GM21360 (cell line): ENCODE results near the gene HPCAL4.

ENCODE experiments used
- ATAC-seq: cut with Tn5 transposase; IDR thresholded peaks from one replicate; pipeline ENCODE4 v1.9.1; 2021; ENCODE audit warnings: mild to moderate bottlenecking, moderate library complexity; ENCODE audit not compliant: unreplicated experiment

The HPCAL4 gene

DNA sequence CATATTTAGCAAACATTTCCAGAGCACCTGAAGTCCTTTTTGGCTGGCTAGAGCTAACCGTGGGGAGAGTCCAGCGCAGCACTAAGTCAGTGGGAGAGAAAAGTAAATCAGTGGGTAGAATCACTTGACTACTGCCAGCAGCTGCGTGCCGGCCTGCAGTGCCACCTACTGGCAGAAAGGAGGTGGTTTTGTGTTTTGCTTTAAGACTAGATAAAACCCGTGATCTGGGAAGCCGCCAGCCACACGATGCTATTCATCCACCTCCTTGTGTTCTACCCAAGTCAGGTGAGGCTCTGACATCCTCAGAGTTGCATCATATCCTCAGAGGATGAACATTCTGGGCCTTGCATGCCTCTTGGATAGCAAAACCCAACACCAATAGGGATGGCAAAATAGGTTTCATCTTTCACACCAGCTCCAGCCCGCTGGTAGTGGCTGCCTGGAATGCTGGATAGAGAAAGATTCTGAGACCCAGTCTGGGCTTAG is 37.6 kb downstream of the HPCAL4 start:
- no peak for ATAC-seq

- no peak for ATAC-seq
Measured at GRCh38 chr1:39652554-39652953, 38.7 kb downstream of the HPCAL4 start.

DNA sequence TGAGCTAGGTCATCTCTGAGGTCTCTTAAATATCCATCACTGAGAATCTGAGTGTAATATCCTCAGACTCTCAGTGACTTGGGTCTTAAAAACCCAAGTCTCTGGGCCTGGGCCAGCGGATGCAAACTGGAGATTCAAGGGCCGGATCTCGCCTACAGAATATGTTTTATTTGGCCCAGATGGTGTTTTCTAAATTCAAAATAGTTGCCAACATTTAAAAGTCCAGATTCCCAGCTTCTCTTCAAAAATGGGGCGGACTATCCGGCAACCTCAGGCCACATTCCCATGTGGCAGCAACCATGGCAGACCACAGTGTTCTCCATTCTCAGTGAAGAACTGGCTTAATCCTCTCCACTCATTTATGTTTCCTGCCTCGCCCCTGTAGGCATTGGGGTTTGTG is 39.1 kb downstream of the HPCAL4 start:
- no peak for ATAC-seq

DNA sequence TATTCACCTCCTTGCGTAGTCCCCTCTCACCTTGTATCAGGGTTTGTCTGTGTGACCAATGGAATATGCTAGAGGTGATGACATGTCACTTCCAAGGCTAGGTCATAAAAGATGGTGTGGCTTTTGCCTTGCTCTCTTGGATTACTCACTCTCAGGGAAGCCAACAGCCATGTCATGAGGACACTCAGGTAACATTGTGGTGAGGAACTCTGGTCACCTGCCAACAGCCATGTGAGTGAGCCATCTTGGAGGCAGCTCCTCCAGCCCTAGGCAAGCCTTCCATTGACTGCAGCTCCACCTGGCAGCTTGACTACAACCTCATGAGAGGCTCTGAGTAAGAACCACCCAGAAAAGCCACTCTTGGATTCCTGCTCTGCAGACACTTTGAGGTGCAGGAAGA is 40.8 kb downstream of the HPCAL4 start:
- no peak for ATAC-seq

DNA sequence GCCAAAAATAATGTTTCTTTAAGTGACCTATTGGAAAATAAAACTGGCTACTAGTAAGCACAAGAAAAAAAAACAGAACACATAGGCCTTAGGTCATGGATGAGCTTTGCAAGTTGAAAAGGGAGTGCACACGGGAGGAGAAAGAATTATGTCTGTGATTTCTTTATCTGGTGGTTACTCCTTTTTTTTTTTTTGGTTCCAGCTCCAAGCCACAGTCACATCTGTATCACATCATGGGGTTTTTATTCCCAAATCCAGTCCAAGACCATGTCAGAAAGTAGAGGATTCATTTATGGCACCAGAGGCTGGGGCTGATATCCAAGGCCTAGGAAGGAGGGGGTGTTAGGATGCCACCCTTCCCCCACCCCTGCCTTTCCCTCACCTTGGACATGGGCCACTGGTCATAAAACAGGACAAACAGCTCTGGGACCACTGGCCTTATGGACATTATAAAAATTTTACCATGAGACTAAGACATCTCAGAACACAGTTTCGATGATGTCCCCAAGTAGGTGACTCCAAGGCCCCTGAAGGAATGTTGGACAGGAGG is 41.5 kb downstream of the HPCAL4 start:
- ATAC-seq, result no peak

GRCh38 chr1:39648496-39648895 is 42.7 kb downstream of the HPCAL4 start:
- no peak for ATAC-seq

DNA sequence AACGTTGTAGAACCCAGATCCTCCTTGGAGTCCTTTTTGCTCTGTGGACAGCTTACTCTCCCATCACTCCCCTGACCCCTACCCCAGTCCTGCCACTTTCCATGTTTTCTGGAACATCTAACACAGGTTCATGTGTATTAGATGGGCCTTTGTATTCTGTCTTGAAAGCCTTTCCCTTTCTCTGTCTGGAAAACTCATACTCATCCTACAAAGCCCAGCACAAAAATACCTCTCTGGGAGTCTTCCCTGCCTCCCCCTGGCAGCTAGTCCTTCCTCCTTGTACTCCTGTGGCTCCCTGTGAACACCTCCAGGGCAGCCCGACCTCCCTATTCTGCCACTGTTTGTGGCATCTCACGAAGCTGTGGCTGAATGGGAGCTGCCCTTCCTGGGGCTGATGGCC is 44.0 kb downstream of the HPCAL4 start:
- no peak for ATAC-seq

DNA sequence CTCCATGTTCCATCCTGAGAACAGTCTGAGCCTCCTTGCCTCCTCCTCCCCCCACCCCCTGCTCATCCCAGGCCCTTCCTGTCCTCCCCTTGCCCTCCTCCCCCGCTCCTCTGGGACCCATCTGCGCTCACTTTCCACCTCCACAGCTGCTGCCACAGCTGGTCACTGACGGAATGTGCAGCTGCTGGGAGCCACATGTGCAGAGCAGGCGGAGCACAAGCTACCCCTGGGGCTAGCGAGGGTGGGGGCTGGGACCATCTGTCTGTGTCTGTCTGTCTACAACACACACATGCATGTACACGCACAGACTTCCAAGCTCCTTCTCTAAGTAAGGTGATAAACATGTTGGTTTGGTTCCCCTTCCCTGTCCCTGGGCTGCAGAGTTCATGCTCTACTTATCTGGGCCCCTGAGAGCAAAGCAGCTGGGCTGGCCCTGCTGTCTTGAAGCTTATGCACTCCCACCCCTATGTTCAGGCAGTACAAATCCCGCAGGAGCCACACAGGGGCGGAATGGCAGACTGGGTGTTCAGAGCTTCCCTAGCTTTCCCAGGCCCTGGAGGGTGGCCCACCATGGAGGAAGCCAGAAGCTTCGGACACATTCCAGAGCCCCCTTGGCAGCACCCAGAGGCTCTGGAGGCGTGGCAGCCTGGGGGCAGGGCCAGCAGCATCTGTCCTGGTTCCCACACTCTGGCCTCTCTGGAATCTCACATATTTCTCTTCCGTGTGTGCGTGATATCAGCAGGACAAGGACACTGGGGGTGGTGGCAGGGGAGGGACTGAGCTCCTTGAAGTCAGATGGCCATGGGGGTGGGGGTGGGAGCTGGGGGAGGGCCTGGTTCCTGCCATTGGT is 44.8 kb downstream of the HPCAL4 start:
- ATAC-seq, result no peak

DNA sequence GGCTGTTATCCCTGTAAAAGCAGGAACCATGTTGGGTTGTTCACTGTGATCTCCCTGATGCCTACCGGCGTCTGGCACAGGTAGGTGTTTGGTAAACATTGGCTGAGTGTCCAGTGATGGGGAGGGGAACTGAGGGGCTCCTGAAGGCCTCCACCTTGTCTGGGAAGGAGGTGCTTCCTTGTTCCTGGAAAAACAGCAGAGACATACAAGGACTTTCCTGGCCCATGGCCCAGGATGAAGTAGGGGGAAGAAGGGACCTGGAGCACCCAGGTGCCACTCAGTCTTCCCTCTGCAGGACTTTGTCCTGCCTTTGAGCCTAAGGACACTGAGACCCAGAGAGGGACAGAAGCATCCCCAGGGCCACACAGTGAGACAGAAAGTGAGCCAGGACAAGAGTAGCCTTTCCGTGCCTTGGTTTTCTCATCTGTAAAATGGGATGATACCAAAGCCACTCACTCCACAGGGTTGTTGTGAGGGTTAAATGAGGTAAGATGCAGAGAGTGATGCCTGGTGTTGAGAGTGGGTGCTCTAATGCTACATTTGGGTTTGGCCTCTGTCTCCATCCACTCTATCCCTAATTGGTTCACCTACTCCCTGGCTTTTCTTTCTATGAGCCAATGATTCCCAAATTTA is 45.7 kb downstream of the HPCAL4 start:
- ATAC-seq, result no peak

GRCh38 chr1:39643705-39644104 is 47.5 kb downstream of the HPCAL4 start:
- no peak for ATAC-seq

DNA sequence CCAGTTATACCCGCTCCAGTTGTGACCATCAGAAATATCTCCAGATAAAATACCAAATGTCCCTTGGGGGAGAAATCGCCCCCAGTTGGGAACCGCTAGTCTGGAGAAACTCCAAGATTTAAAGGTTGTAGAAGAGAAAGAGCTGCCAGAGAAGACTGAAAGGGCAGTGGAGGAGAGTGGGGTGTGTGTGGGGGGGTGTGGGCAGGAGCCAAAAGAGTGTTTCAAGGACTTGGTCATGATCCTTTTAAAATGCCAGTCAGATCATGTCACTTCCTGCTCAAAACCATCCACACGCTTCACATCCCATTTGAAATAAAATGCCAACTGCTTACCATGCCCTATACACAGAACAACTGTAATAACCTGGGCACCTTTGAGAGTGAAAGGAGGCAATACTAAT is 48.4 kb downstream of the HPCAL4 start:
- no peak for ATAC-seq

GRCh38 chr1:39640861-39641260 is 50.4 kb downstream of the HPCAL4 start:
- ATAC-seq, result no peak

- ATAC-seq, result no peak
Measured at GRCh38 chr1:39639305-39640130, 51.7 kb downstream of the HPCAL4 start, which contains the start of gene HEYL. TSS of gene HEYL (minus strand) at chr1:39639643. CDS start at chr1:39639625, 18 bp downstream.

DNA sequence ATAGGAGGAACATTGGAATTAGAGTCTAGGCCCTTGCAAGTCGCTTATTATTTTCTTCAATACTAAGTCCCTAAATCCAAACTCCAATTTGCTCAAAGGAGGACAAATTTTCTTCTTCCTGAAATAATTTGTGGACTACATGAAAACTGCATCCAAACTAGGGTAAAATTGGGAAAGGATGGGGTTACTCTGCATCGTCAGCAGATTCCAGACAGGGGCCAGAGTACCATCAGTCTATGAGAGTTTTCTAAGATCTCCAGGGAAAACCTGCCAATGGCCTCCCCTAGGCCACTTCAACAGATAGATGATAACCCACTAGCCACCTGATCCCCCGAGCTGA is 52.3 kb downstream of the HPCAL4 start:
- ATAC-seq, result no peak

DNA sequence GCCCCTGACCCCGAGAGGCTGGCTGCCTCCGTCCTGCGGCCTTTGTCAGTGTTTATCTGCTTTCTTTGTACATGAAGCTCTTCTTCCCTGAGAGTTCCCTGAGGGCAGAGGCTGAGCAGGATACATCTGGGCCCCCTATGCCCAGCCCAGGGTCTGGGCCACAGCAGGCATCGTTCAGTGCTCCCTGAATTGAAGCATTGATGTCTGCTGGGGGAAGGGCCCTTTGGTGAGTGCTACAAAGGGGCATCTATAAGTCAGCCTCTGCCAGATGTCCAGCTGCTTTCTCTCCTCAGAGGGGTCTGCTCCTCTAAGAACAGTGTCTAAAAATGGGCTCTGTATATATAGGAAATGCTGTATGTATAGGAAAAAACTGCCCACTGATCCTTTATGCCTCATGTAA is 53.9 kb downstream of the HPCAL4 start:
- no peak for ATAC-seq

GRCh38 chr1:39635871-39636210 is 55.4 kb downstream of the HPCAL4 start:
- no peak for ATAC-seq

DNA sequence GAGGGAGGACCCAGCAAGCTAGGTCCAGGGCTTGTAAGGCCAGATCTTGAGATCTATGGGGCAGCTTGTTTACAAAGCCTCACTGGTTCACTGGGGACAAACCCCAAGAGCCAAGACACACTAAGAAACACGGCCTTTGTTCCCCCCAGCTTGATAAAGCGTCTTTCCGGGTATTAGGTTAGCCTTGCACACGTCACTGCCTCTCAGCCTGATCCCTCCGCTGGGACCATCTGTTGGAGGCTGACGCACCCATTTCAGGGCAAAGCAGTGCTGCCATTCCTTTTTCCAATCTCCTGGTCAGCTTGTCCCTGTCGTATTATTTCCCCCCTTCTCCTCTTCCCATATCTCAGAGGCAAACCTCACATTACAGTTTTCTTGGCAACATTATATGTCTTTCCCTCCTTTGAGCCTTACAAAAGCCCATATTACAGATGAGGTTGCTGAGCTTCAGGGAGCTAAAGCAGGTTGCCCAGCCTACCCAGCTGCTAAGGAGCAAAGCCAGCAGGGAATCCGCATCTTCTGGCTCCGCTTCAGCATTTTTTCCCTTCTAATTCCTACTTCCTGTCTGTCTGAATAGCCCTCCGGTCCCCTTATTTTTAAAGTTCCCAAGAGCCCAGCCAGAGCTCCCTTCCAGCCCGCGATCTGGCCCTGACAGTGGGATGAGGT is 55.9 kb downstream of the HPCAL4 start:
- no peak for ATAC-seq

DNA sequence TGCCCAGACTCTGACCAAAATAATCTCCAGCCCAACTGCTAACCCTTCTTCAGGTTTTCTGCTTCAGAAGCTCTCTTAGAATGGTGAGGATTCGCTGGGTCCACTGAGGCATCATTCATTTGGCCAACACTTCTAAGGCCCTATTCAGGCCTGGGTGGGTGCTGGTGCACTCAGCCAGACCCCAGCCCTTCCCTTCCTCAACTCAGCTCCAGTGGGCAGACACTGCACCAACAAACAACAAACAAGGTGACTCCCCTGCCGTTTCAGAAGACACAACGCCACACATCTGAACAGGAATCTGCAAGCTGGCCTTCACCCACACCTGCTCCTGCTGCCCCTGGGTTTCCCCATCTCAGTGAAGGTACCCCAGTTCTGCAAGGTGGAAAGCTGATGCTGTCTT is 57.8 kb downstream of the HPCAL4 start:
- no peak for ATAC-seq

DNA sequence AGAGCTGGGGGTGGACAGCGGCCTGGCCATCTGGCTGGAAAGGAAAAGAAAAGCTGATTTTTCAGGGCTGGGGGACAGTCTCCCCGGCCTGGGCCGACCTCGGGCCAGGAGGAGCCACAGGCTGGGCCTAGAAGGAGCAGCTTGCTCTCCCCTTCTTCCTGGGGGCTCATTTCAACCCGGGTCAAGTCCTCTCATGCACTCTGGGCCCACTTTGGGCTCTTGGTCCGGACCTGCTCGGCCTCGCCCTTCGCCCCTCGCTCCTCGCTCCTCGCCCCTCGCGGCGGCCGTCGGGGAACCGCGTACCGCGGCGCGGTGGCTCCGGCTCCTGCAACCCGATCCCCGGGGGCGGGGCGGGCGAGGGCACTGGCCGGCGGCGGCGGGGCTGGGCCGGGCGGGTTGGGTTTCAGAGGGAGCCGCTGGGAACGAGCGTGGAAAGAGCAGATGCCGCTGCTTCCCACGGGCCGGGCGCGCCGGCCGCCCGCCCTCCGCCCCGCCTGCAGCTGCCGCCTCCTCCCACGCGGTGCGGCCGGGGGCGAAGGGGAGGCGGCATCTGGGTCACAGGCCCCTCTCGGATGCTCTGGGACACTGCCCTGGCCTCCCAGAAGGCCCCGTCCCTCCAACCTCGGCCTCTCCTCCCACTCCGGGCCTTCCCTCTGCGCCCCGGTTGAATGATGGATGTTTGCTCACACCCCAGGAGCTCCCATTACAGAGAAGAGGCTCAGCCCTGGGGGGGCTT is 58.4 kb downstream of the HPCAL4 start:
- ATAC-seq, result no peak

DNA sequence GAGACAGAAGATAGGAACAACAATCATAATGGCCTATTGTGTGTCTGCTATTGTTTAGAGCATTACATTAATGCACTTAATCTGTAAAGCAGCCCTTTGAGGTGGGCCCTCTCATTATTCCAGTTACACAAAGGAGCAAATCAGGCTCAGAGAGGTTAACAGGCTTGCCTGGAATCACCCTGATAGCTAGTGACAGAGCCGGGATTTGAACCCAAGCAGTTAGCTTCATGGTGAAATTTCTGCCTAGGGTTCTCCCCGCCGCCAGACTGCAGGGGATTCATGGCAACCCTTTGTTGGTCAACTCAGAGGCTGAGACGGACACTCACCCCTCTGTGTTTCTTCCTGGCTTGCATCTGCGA is 58.9 kb downstream of the HPCAL4 start:
- ATAC-seq, result no peak
